NCI-H345 treated with DMSO at 0.1 percent for 48 hours (cell line): ENCODE data around the gene KMT2B.
A peak's percentile ranks its signal among the peaks of the same experiment; 100 is the strongest.

Experiments used
- DNase-seq: peaks from one replicate; lab custom pipeline; 2025; ENCODE audit not compliant: unreplicated experiment; lab: John Stamatoyannopoulos, UW

Gene KMT2B

DNA sequence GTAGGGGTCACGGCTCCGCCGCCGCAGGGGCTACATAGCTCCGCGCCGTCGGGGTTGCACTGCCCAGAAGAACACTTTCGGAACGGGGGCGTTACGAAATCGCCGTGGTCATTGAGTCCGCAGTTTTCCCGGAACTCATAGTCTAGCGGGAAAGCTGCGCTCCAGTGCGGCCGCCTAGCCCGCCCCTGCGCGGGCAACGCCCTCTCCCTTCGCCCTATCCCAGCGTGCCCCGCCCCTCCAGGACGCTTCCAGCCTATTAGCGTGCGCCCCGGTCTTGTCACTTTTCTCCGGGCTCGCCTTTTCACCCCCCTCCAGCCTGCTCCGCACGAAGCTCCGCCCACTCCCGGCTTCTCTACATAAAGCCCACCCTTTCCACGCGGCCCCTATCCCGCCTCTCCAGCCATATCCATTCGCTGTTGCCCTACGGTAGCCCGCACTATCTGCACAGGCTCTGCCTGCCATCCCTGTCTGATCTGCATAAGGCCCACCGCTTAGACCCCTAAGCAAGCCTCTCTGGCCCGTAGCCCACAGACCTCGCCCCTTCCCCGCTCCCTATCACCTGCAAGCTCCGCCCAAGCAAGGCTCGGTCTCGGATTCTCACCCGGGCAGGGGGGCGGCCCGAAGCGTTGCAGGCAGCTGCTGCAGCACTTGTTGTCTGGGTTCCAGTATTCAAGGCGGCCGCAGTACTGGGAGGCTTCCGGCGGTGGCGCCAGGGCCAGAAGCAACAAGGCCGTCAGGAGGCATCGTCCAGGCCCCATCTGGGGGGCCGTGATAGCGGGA lies 22.8 kb downstream of the KMT2B start:
- DNase-seq: peak; percentile 100

DNA sequence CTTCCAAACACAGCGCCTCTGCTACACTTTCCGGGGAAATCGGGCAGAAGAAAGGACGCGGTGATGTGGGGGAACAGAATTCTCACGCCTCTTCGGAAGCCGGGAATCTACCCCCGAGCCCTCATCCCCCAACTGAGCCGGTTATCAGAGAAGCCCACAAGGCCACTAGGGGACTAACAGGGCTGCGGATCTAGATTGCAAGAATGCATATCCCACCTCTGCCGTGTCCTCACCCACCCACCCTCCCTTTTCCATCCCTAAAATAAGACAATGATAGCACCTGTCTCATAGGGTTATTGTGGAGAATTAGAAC lies 23.4 kb downstream of the KMT2B start:
- DNase-seq: no peak

DNA sequence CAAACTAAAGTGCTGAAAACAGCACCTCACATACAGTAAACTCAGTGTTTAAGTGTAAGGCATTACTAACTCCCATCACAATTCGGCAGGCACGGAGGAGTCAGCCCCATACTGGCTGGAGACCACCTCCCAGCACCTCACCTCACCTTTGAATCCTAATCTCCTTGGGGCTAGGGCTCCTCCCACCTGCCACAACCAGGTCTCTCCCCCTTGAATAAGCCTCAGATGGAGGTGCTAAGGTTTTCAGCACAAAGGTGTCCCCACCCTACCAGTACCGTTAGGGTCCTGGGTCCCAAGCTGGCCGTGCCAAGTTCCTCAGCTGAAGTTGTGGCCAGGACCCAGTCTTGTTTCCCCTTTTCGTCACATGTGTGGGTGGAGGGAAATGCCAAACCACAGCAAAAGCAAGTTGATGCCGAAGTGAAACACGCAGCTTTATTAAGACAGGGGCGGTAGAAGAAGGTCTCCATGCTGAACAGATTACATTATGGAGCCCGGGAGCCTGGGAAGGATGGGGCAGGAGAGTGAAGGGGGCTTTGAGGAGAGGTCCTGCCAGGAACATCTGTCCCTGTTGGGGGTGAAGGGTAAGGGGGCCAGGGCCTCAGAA lies 24.4 kb downstream of the KMT2B start, which contains the start of gene IGFLR1:
Gene IGFLR1, minus strand, starts transcription at position 332 of the 604 bp plus-strand sequence. CDS start 1,272 bp downstream, outside the sequence.
- no peak for DNase-seq

DNA sequence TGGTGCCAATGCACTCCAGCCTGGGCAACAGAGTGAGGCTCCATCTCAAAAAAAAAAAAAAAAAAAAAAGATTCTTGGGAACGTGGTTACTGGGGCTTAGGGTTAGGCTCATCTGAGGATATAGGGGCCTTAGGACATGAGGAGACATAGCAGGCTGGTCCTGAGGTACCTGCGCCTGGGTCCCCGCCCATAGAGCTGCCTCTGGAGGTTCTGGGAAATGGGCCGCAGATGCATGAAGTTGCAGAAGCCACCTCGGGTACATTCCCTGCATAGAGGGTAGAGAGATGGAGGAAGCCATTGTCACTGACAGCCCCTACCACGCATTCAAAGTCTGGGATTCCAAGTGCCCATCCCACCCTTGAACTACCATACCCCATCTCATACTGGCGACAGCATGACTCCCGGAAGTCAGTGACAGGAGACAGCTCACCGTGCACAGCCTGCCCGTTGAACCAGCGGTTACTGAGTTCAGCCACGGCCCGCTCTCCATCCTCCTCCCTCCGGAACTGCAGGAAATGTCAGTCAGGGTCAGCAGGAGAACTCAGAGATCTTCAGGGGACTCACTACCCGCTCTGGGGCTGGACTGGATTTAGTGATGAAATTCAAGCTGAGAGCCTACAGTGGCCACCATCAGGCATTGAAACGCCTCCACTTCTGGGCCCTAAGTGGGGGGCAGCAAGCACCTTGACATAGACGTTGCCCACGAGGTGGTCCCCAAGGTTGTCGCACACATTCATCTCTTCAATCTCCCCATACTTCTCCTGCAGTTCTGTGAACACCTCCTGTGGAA lies 26.0 kb downstream of the KMT2B start:
- no peak for DNase-seq

DNA sequence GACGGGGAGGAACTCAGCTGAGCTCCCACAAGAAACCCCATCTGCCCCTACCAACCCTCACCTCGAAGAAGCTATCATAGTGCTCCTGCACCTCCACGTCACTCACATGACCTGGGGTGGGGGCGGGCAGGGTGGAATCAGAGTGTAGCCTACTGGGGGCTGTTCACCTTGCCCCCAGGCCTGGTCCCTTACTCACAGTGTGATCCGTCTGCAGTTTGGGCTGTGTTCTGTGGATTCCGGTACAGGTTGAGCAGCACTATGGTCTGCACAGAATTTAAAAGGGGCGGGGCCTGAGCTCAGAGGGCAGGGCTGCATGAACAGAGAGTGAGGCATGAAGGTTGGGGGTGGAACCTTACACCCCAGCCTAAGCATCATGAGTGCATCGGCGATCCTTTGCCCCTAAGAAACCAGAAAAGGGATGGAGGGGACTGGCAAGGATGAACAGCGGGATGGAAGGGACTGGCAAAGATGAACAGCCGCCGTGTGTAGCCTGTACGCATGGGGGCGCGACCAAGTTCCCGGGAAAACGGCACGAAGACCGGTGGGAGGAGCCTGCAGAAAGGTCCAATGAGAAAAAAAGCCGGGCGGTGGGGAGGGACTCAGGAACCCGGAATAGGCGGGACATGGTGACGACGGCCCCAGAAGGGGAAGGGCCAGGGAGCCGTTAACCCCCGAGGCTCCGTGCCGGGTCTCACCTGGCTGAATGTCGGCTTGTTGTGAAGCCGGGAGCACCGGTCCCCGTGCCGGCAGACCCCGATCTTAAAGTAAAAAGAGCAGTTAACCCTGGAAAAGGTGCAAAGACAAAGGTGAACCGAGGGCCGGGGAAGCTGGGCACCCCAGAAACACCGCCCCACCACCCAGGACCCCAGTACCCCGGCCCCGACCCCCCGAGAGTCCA lies 26.9 kb downstream of the KMT2B start:
- peak; percentile 100 for DNase-seq

DNA sequence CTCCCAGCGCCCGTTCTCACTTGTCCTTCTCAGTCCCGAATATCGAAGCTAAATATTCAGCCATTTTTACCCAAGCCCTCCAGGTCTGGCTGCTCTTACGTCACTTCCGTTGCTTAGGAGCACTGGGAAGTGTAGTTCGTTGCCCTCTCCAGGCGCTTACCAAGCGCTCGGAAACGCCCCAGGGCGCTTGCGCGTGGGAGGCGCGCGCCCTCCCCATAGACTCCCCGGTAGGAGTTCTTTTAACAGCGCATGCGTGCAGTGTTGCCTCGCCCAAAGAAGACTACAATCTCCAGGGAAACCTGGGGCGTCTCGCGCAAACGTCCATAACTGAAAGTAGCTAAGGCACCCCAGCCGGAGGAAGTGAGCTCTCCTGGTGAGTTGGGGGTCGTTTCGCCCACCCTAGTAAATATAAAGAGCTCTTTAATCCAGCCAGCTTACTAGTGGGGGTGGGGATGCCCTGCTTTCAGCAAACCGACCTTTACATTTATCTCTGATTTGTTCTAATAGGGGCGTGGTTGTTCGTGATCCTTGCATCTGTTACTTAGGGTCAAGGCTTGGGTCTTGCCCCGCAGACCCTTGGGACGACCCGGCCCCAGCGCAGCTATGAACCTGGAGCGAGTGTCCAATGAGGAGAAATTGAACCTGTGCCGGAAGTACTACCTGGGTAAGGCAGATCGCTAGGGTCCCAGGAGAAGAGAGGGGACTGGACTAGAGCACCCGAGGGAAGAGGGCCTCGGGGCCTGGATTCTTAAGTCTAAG lies 27.7 kb downstream of the KMT2B start, which contains the start of the genes PSENEN and U2AF1L4:
Gene PSENEN, plus strand, starts transcription at position 324 of the 759 bp plus-strand sequence. Its CDS starts 280 bp downstream, at position 604.
Gene U2AF1L4, minus strand, starts transcription at position 91 of the 759 bp plus-strand sequence. Its CDS starts 27 bp downstream, at position 64.
- DNase-seq: peak; percentile 100

DNA sequence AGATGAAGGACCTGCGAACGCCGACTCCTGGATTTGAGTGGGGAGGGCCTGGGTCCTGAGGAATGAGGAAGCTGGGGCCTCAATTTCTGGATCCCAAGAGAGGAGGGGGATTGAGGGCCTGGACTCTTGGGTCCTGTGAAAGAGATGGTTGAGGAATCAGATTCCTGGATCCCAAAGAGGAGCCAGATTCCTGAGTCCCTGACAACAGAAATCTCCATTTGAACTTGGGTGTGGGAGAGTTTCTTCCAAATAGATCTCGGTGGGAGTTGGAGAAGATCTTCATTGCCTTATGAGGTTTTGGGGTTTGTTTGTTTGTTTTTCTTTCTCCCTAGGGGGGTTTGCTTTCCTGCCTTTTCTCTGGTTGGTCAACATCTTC lies 28.3 kb downstream of the KMT2B start:
- DNase-seq: no peak

DNA sequence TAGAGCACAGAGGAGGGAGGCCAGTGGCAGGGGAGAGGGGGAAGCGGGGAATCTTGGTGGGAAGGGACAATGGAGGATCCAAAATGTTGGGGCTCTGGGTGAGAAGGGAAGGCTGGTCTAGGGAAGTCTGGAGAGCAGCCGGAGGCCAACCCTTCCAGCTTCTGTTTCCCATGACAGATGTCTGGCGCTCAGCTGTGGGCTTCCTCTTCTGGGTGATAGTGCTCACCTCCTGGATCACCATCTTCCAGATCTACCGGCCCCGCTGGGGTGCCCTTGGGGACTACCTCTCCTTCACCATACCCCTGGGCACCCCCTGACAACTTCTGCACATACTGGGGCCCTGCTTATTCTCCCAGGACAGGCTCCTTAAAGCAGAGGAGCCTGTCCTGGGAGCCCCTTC lies 28.7 kb downstream of the KMT2B start:
- DNase-seq: no peak

DNA sequence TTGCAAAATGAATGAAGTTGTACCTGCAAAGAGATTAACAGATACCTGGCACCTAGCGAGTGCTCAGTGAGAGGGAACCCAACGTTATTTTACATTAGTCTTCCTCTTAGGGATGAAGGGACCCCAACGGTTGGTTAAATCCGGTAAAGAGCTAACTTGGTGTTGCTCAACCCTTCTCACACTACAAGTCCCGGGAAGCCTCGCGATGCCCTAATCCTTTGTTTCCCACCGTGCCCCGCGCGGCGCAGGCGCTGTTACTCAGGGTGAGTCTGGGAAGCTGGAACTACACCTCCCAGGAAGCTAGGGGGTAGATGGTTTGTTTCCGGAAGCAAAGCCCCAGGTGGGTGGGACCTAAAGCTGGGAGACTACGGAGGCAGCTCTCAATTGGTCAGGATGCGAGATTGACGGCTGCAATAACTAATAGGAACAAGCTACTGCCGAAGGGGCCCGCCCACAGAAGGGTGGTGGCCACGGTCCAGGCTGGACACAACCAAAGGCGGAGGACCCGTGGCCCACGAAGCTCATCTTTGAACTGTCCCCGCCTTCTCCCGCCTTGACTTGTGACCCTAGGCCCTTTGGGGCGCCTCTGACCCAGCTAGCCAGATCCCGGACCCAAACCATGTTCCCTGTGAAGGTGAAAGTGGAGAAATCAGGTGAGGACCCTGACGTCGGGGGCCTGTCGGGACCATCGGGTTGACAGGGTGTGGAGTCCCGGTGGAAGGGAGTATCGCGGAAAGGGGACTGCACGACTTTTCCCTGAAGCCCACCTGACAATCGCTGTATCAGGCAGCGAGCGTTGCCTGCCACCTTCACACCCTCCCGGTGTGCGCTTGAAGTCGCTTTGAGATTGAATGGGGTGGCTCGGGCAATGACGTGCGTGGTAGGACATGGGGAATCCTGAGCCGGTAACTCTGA lies 30.6 kb downstream of the KMT2B start, which contains the start of gene LIN37:
Gene LIN37, plus strand, starts transcription at position 471 of the 915 bp plus-strand sequence. Its CDS starts 149 bp downstream, at position 620.
- peak; percentile 100 for DNase-seq

DNA sequence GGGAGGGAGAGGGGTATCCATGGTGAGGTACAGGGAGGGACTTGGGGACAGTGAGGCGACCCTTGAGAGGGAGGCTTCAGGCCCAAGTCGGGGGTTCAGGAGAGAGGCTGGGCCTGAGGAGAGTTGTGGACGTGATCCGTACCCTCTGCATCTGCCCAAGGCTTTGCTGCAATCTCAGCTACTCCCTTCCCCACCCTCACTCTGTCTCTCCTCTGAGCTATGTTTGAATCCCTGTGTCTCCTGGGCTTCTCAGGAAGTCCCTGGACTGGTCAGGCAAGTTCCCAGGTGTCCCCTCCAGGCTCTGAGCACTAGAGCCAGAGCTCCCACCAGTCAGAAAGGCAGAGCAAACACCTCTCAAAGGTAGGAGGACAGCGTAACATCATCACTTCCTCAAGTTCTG lies 32.4 kb downstream of the KMT2B start:
- DNase-seq: no peak

DNA sequence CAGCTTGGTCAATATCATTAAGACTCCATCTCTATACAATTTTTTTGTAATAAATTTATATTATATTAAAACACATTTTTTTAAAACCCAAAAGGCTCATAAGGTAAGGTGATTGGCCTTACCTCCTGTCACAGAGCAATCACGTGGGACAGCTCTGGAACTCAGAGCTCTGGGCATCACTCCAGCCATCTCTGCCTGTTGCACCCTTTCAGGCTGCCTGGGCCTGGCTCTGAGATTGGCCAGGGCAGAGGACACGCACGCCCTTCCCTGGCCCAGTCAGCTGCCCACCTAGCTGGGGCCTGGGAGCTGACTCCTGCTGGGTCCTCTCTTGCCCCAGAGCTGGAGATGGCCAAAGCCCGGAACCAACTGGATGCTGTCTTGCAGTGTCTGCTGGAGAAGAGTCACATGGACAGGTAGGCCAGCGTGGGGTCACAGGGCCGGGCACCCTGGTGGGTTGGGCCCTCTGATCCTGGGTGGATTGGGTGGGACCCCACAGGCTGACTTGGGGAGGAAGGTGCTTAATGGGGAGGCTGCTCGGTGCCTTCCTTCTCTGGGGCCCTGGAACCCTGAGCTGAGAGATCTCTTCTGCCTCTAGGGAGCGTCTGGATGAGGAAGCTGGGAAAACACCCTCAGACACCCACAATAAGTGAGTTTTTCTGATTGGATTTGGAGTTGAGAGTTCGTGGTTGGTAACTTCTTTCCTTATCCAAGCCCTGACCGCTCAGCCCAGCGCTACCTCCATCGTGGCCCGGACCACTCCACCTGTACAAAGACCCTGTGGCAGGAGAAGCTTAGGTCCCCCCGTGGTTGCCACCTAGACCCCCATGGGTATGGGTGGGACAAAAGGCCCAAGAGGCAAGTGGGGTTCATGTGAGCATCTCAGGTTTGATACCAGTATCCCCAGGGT lies 34.3 kb downstream of the KMT2B start:
- no peak for DNase-seq

DNA sequence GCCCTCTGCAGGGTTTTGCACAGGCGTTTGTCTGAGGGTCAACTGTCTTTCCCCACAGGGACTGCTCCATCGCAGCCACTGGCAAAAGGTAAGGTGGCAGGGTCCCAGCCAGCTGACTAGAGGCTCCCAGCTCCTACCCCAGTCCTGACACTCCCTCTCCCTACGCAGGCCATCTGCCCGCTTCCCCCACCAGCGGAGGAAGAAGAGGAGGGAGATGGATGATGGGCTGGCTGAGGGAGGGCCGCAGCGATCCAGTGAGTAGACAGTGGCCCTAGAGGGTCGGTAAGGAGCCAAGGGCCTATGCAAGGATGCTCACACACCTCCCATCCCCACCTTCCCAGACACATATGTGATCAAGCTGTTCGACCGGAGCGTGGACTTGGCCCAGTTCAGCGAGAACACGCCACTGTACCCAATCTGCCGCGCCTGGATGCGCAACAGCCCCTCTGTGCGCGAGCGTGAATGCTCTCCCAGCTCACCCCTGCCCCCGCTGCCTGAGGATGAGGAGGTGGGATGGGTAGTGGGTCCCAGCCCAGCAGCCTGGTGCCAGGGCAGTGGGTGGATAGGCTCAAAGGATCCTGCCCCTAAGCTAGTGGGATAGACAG lies 35.0 kb downstream of the KMT2B start:
- no peak for DNase-seq

DNA sequence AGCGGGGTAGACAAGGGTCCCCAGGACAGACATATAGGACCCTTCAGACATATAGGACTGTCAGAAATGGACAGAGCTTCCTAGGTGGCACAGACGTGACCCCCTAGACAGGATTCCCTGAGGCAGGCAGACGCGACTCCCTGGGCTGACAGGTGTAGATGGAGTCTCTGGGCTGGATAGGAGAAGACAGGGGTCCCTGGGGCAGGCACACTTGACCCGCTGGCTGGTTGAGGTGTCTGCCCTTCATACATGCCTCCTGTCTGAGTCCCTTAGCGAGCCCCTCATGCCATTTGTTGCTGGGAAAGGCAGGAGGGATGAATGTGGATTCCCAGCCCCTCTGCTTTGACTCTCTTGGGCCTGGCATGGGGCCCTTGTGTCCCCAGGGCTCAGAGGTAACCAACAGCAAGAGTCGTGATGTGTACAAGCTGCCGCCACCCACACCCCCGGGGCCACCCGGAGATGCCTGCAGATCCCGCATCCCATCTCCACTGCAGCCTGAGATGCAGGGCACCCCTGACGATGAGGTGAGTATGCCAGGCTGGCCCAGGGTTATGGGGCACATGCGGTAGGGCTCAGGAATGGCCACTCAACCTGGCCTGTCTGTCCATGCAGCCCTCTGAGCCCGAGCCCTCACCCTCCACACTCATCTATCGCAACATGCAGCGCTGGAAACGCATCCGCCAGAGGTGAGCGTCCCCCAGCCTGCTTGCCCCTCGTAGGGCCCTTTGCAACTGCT lies 36.0 kb downstream of the KMT2B start:
- no peak for DNase-seq

DNA sequence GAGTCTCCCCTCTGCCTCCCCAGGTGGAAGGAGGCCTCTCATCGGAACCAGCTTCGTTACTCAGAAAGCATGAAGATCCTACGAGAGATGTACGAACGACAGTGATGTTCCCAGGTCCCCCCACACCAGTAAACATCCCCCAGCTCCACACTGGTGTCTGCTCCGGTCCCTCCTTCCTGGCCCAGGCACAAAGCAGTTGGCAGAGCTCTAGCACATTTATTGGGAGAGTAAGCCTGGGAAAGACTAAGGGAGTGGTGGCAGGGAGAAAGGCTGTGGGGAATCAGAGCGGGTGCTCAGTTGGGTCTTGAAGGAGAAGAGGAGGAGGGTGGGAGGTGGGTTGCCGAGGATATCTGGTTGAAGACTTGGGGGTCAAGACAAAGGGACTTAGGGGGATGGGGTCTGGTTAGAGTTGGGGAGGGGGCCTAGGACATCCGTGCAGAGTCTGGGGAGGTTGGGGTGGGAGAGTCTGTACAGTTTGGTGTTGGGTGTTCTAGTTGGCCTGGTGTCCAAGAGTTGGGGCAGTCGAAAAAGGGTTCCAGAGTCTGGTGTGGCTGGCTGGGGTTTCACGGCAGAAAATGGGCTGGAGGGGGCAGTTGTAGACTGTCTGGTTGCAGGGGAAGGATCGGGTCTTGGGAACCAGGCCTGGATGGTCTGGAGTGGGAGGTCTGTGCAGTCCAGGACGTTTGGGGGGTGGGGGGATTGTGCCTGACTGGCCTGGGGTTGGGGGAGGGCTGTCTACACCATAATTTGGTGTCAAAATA lies 36.7 kb downstream of the KMT2B start:
- DNase-seq: no peak

DNA sequence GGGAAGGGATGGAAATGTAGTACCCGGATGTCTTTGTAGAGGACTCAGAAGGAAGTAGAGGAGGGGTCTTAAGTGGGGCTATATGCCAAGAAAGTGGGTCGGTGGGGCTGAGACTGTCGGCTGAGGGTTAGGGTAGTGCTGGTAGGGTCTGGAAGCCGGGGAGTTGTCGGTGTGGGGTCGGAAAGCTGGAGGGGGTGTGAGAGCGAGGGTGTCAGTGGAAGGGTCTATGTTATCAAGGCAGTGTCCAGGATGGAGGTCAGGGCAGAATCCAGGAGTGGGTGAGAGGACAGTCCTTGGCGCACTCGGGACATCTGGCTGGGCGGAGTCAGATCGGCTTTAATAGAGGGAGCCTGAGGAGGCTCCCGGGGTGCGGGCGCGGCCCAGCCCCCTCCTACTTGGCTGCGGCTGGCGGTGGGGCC lies 37.3 kb downstream of the KMT2B start:
- DNase-seq: no peak
